A549 treated with DMSO at 1 μM for 4 hours (cell line): ENCODE measurements around the gene CCT5. TPM values are rescaled to one million over a fixed set of nuclear protein-coding genes. Genes with fewer than 3 reads are reported as not detected.

Experiments
- total RNA-seq: library from RNA; stranded (reverse); fragments of 200-300 nt; extraction: Qiagen RNA extraction; gene quantifications from 5 replicates; pipeline ENCODE4 v1.2.3, GENCODE V29; 2022; ENCODE audit warnings: low read depth

Gene CCT5
- 543 to 707 TPM (median 560 TPM) in 5 replicates for total RNA-seq

DNA sequence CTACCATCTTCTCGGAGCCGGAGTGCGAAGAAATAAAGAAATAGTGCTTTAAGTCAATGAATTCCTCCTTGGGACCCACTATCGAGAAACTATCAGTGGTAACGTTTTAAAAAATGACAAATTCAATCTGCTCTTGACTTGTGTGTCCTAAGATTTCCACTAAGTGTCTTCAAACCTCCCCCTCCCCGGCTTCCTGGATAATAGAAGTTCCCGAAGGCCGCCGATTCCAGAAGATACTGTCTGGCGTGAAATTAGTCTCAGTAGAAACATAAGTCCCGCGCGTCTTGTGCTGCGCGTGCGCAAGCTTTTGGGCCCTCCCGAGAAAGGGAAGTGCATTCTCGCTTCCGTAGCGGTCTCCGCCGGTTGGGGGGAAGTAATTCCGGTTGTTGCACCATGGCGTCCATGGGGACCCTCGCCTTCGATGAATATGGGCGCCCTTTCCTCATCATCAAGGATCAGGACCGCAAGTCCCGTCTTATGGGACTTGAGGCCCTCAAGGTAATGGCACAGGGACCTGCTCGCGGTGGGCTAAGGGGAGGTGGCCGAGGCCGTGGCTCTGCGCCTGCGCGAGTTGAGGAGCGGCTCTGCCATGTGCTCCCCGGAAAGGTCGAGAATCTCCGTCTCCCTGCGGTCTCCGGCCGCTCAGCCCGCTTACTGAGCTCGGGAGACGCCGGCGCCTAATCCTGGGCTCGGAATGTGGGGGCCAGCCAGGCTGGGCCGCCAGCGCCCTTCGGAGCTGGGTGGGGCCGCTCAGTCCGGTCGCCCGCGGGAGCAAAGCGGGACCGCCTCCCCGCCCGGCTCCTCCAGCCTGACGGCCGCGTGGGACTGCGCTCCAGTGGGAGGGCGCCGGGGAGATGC lies at the start of gene CCT5:
Gene CCT5 (plus strand): TSS at position 333 of the 858 bp plus-strand sequence. CDS start 61 bp downstream, at position 394.

DNA sequence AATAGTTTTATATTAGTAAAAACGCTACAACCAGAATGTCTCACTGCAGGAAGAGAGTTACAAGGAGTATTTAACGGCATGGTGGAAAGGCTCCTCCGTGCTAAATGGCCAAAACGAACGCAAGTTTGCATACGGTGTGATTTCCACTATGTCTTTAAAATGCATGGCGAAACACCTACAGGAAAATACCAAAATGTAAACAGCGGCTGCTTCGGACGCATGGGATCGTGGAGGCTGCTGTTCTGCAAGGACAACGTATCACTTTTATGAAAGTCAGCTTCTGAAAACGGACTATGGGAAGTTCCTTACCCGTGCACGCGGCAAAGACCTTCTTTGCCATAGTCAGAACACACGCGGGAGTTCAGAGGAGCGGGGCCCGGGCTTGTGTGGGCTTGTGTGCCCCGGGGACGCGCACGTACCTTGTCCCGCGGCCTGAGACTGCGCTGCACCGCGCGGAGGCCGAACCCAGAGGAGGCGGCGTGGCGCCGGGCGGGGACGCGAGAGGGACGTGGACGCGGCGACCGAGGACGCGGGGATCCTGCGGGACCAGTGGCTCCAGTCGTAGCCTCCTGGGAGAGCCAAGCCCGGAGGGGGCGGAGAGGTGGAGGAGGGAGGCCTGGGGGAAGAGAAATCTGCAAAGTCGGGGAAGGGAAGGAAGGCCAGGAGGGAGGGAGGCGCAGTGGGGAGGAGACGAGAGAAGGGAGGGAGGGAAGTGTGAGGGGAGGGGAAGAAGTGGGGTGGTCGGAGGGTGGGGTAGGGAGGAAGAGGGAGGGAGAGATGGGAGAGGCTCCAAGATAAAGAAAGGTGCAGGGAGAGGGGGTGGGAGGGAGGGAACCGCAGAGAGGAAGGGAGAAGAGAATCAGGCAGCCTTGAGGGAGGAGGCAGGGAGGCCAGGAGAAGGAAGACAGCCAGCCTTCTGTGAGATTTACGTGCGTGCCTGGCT lies 57.4 kb downstream of the CCT5 start, which contains the start of gene CMBL:
Gene CMBL (minus strand): TSS at position 697 of the 943 bp plus-strand sequence. CDS start 17,140 bp downstream, outside the sequence.

Other genes starting within 250 kb of the CCT5 start
- gene ATPSCKMT, start 392 bp upstream of the CCT5 start, total RNA-seq, result 12.4 to 17.8 TPM (median 12.8 TPM) in 5 replicates
- 19.2 to 23.5 TPM (median 22.2 TPM) in 5 replicates for gene CMBL, start 57.6 kb downstream of the CCT5 start, total RNA-seq
- gene MARCHF6, start 103.4 kb downstream of the CCT5 start, total RNA-seq, result 56.3 to 83.9 TPM (median 77.3 TPM) in 5 replicates
- gene ROPN1L, start 191.6 kb downstream of the CCT5 start, total RNA-seq, result 1.00 to 2.9 TPM (median 2.1 TPM) in 5 replicates